T-helper 9 cell (primary cell): ENCODE results near the gene ENAH.
"Not testable (repeated sequence)": the region's sequence is repeated elsewhere in the genome, so short reads cannot be mapped to it uniquely, and the experiment has no call there.

Experiments
- DNase-seq: peaks from one replicate; pipeline ENCODE4 v3.0.0-alpha.2; 2020

ENAH gene

GRCh38 chr1:225674381-225674780 is 21.5 kb upstream of the ENAH start:
- DNase-seq = no peak

DNA sequence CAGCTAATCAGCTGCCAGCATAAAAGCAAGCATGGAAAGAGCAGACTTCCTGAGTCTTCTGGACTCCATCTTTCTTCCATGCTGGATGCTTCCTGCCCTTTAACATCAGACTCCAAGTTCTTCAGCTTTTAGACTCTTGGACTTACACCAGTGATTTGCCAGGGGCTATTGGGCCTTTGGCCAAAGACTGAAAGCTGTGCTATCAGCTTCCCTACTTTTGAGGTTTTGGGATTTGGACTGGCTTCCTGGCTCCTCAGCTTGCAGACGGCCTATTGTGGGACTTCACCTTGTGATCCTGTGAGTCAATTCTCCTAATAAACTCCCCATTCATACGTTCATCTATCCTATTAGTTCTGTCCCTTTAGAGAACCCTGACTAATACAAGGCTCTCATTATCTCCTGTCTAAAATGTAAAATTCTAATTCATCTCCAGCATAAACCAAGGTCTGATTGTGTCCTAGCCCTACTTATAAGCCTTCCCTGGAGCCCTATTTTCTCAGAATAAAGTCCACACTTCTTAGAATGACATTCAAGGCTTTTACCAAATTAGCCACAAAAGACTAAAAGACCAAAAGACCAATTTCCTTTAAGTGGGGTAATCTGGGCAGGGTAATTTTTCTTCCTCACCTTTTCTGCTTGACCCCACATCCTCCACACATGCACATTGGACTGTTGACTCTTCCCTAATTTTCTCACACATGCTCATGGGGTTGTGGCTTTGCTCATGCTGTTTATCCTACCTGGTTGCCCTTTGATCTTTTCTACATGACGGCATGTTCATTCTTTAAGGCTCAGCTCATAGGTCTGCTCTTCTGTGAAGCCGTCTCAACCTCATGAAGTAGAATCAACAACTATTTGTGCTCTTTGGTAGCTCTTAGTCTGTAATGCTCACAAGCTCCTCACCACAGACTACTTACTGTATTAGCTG is 18.1 kb upstream of the ENAH start:
- no peak for DNase-seq

DNA sequence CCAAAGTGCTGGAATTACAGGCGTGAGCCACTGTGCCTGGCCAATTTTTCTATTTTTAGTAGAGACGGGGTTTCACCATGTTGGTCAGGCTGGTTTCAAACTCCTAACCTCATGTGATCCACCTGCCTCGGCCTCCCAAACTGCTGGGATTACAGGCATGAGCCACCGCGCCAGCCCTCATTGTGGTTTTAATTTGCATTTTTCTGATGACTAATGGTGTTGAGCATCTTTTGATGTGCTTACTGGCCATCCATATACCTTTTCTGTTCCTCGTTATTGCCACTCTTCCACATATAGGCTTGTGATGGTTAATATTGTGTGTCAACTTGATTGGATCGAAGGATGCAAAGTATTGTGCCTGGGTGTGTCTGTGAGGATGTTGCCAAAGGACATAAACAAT is 17.4 kb upstream of the ENAH start:
- DNase-seq = no peak

DNA sequence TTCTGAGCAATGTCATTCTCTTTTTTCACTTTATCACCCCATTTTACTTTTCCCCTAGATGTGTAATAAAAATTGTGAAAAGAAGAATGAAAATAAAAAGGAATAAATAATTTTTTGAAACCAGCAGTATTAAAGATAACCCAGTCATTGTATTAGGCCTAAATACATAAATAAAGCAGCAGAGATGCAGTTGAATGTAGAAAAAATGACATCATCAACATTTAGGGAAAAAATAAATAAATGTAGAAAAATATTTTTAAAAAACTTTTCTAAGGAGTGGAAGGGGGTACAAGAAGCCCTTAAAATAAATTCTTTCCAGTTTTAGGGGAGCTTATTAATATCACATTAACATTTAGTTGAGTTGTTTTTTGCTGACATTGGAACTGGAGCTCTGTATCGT is 15.3 kb upstream of the ENAH start:
- no peak for DNase-seq

- DNase-seq = no peak
Measured at GRCh38 chr1:225667362-225667761, 14.4 kb upstream of the ENAH start.

DNA sequence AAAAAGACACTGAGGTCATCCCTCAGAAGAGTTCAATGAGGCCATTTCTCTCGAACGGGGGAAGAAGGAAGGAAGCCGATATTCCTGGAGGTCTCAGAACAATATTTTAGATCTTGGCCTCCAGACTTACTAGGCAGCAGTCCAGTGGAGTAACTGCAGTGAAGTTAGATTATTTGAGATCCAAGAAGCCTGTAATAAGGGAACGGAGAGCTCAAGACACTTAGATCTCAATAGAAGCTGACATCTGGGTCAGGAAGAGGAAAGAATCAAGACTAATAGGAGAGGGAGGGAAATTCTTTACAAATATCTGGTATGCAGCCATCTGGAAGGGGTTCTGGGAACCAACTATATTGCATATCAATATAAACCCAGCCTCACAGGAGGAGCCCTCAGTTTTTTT is 13.6 kb upstream of the ENAH start:
- DNase-seq = no peak

GRCh38 chr1:225664762-225665161 is 11.8 kb upstream of the ENAH start:
- no peak for DNase-seq

- DNase-seq = no peak
Measured at GRCh38 chr1:225662155-225662554, 9.2 kb upstream of the ENAH start.

- DNase-seq = no peak
Measured at GRCh38 chr1:225660544-225660946, 7.6 kb upstream of the ENAH start.

- no peak for DNase-seq
Measured at GRCh38 chr1:225658041-225658440, 5.1 kb upstream of the ENAH start.

DNA sequence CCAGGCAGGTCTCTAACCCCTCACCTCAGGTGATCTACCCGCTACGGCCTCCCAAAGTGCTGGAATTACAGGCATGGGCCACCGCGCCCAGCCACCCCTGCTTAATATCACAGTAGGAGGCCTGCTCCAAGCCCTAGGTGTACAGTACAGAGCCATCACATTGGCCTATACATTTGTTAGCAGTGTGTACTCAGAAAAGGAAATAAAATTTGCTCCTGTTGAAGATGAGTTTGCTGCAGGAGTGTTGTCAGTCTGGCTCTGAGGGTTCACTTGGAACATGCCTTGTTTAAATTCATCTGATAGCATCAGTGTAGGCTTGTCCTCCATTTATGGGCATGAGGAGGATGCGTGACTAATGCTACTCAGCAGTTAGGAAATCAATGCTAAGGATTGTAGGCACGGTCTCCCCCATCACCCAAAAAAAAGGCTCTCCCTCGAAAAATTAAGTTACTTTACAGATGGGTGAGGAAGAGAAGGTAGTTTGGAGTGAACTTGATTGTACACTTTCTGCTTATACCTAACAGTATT is 4.6 kb upstream of the ENAH start:
- DNase-seq = no peak

GRCh38 chr1:225656259-225656655 is 3.3 kb upstream of the ENAH start:
- not testable (repeated sequence) for DNase-seq

DNA sequence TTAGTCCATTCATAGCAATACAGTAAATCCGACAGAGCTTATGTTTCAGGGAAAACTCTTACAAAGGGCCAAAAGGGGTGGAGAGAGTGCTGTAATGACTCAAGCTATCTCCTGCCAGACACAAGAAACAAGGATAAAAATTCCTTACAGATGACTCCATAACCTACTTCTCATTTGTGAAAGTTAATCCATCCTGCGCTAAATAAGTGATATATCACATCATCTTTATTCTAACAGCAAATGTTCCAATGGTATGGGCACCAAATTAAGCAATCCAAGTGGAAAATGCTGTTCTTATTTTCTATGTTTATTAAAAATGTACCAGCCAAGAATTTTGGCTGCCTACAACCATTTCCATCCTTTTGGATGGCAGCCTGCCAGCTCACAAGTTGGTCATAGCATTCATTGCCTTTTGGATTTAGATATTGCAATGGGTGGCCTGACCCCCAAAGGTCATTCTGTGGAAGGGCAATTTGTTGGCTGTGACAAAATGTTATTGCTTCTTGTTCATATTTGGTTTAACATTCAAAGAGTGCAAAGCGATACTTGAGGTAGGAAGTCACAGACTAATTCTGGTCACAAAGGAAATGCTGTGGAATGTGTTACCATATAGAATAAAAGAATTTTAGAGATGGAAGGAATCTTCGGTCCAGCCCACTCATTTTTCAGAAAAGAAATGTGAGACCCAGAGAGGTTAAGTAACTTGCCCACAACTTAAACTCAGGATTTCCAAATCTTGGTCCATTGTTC is 2.8 kb upstream of the ENAH start:
- no peak for DNase-seq

- no peak for DNase-seq
Measured at GRCh38 chr1:225654688-225655508, 2.0 kb upstream of the ENAH start.

GRCh38 chr1:225654277-225654597 is 1.3 kb upstream of the ENAH start:
- no peak for DNase-seq

DNA sequence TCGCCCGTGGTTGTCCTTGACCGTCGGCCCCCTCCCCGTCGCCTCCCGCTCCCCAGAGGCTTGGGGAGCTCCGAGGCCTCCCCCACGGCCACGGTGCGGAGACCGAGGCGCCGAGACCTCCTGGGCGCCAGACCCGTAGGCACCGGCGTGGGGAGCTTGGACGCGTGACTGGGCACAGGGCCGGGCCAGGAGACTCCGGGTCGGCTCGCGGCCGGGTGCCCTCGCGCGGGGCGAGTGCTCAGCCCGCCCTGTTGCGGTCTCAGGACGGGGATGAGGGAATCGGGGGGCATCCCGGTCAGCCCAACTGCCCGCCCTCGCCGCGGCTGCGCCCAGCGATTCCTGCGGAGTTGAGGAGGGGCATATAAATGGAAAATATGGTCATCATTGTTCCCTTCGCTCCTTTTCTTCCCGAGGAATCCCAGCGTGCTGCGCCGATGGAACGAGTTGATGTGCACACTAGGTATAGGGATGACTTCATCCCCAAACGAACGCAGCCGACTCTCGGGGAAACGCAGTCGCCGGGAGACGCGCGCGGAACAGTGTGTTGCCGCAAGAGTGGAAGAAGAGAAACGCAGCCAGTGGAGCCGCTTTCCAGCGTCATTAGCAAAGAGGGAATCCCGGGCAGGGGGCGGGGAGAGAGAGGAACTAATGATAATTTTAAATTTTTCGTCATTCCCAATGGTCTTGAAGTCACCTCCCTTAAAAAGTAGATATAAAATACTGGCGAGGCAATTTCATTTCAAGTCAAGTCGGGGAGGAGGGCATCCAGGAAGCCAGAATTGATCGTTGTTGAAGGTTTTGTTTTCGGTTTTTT is 747 bp upstream of the ENAH start:
- no peak for DNase-seq

DNA sequence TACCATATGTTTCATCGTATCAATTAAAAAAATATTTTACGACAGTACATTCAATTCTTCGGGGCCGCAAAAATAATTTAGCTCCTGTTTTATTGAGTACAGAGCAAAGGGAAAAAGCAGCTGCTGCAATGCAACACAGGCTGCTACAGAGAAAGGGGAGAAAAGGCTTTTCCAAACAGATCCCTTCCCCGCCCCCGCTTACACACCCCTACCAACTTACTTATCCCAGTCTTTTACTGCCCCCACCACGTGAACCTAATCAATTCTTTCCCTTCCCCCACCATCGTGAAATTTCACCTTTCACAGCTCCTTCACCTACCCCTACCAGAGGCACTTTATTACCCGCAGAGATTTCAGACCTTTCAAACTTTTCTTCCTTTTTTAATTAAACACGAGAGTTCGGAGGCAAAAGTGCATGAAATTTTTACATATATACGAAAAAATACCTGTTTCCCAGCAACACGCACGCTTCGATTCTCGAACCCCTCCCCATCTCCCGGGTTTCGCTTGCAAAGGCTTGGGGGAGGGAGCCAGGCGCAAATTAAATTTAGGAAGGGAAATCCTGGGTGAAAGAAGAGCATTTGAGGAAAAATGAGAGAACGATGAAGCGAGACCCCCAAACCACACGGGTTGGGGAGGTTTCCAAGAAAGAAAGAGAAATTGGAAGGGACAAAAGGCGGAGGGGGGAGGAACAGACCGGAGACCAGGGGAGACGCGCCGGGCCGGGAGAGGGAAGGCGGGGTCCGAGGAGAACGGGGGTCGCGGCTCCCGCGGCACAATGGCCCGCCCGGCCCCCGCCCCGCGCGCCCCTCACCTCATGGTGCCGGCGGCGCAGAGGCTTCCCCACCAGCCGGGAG is 823 bp downstream of the ENAH start:
- no peak for DNase-seq

DNA sequence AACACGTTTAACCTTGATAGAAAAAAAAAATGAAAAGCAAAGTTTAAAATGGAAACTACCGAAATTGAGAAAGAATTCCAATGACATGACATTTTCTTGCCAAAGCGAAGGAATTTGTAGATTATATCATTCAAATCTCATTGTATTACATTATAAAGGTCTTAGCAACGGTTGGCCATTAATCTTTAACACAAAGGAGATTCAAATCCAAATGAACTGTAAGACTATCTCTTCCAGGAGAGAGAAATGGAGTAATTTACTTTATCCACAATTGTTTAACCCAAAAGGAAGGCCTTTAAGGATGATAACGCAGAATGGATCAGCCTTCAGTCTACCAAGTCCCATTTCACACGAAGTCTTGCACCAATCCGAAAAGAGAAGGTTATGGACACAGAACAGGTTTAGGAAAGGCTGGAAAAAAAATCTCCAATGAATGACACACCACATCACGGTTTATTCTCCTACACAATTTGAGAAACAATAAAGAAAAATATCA is 1.5 kb downstream of the ENAH start:
- no peak for DNase-seq

- DNase-seq = no peak
Measured at GRCh38 chr1:225650179-225650578, 2.7 kb downstream of the ENAH start.

- no peak for DNase-seq
Measured at GRCh38 chr1:225645194-225645895, 7.6 kb downstream of the ENAH start.
